ENCODE data around the gene SLC2A9.

GRCh38 chr4:10063544-10064300 is 42.4 kb upstream of the SLC2A9 start:
- TF ChIP-seq RAD21 (conservative IDR thresholded peaks at IDR 0.05 in 1 of 2, IDR thresholded peaks at IDR 0.05 in 1 of 2), result peak; percentile 64 to 66
- peak; percentile 53; the same call in 2 of the 3 replicates for TF ChIP-seq SMC3 (IDR thresholded peaks at IDR 0.05)
- TF ChIP-seq MAFK (IDR thresholded peaks at IDR 0.05; ENCODE audit: partially characterized antibody), result no peak
- TF ChIP-seq, protein P1, sequence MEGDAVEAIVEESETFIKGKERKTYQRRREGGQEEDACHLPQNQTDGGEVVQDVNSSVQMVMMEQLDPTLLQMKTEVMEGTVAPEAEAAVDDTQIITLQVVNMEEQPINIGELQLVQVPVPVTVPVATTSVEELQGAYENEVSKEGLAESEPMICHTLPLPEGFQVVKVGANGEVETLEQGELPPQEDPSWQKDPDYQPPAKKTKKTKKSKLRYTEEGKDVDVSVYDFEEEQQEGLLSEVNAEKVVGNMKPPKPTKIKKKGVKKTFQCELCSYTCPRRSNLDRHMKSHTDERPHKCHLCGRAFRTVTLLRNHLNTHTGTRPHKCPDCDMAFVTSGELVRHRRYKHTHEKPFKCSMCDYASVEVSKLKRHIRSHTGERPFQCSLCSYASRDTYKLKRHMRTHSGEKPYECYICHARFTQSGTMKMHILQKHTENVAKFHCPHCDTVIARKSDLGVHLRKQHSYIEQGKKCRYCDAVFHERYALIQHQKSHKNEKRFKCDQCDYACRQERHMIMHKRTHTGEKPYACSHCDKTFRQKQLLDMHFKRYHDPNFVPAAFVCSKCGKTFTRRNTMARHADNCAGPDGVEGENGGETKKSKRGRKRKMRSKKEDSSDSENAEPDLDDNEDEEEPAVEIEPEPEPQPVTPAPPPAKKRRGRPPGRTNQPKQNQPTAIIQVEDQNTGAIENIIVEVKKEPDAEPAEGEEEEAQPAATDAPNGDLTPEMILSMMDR (IDR thresholded peaks at IDR 0.05), result peak; percentile 41; the same call in 2 of the 3 replicates
- TF ChIP-seq, protein P2, sequence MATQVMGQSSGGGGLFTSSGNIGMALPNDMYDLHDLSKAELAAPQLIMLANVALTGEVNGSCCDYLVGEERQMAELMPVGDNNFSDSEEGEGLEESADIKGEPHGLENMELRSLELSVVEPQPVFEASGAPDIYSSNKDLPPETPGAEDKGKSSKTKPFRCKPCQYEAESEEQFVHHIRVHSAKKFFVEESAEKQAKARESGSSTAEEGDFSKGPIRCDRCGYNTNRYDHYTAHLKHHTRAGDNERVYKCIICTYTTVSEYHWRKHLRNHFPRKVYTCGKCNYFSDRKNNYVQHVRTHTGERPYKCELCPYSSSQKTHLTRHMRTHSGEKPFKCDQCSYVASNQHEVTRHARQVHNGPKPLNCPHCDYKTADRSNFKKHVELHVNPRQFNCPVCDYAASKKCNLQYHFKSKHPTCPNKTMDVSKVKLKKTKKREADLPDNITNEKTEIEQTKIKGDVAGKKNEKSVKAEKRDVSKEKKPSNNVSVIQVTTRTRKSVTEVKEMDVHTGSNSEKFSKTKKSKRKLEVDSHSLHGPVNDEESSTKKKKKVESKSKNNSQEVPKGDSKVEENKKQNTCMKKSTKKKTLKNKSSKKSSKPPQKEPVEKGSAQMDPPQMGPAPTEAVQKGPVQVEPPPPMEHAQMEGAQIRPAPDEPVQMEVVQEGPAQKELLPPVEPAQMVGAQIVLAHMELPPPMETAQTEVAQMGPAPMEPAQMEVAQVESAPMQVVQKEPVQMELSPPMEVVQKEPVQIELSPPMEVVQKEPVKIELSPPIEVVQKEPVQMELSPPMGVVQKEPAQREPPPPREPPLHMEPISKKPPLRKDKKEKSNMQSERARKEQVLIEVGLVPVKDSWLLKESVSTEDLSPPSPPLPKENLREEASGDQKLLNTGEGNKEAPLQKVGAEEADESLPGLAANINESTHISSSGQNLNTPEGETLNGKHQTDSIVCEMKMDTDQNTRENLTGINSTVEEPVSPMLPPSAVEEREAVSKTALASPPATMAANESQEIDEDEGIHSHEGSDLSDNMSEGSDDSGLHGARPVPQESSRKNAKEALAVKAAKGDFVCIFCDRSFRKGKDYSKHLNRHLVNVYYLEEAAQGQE (IDR thresholded peaks at IDR 0.05), result no peak
- no peak for TF ChIP-seq KDM1A (IDR thresholded peaks at IDR 0.05; ENCODE audit: low read depth)
- TF ChIP-seq, protein P3, sequence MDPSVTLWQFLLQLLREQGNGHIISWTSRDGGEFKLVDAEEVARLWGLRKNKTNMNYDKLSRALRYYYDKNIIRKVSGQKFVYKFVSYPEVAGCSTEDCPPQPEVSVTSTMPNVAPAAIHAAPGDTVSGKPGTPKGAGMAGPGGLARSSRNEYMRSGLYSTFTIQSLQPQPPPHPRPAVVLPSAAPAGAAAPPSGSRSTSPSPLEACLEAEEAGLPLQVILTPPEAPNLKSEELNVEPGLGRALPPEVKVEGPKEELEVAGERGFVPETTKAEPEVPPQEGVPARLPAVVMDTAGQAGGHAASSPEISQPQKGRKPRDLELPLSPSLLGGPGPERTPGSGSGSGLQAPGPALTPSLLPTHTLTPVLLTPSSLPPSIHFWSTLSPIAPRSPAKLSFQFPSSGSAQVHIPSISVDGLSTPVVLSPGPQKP (IDR thresholded peaks at IDR 0.05; ENCODE audit: low read depth, low read length), result no peak
- TF ChIP-seq EP300 (IDR thresholded peaks at IDR 0.05), result no peak

All from A549 (cell line).